H9 (cell line): Measurements from ENCODE around the gene ZBTB47. TPM values are rescaled to one million over a fixed set of nuclear protein-coding genes. Genes with fewer than 3 reads are reported as not detected.

Experiments
- DNase-seq: peaks from one replicate; pipeline ENCODE4 v3.0.0-alpha.2; 2017
- H2AFZ ChIP-seq: one replicate; pipeline ENCODE4 v1.6.1; 2013; ENCODE audit warnings: mild to moderate bottlenecking, low read length, control low read depth, moderate library complexity
- H2AK5ac ChIP-seq: 2 replicates; pipeline ENCODE4 v1.6.1; 2013; ENCODE audit warnings: low read length, control low read depth, mixed read lengths; ENCODE audit not compliant: insufficient read length
- H2BK120ac ChIP-seq: one replicate; pipeline ENCODE4 v1.6.1; 2013; ENCODE audit warnings: low read depth, mild to moderate bottlenecking, low read length, control low read depth, inconsistent platforms; ENCODE audit not compliant: poor library complexity, severe bottlenecking
- H2BK12ac ChIP-seq: 2 replicates; pipeline ENCODE4 v1.6.1; 2013; ENCODE audit warnings: low read length, control low read depth, mixed read lengths, low read depth; ENCODE audit not compliant: insufficient read length
- H2BK15ac ChIP-seq: 2 replicates; pipeline ENCODE4 v1.6.1; 2013; ENCODE audit warnings: low read depth, low read length, control low read depth
- H2BK20ac ChIP-seq: one replicate; pipeline ENCODE4 v1.6.1; 2013; ENCODE audit warnings: low read depth, mild to moderate bottlenecking, low read length, control low read depth, inconsistent platforms; ENCODE audit not compliant: poor library complexity, severe bottlenecking
- H2BK5ac ChIP-seq: 2 replicates; pipeline ENCODE4 v1.6.1; 2013; ENCODE audit warnings: low read length, control low read depth, mixed read lengths; ENCODE audit not compliant: insufficient read length
- H3K14ac ChIP-seq: 2 replicates; pipeline ENCODE4 v1.6.1; 2013; ENCODE audit warnings: low read length, control low read depth; ENCODE audit not compliant: insufficient read depth
- H3K18ac ChIP-seq: 2 replicates; pipeline ENCODE4 v1.6.1; 2013; ENCODE audit warnings: low read depth, mild to moderate bottlenecking, mixed read lengths, low read length, control low read depth; ENCODE audit not compliant: insufficient read length
- H3K23ac ChIP-seq: 2 replicates; pipeline ENCODE4 v1.6.1; 2013; ENCODE audit warnings: low read length, control low read depth, mixed read lengths, low read depth; ENCODE audit not compliant: insufficient read length
- H3K23me2 ChIP-seq: 2 replicates; pipeline ENCODE4 v1.6.1; 2013; ENCODE audit warnings: low read depth, mild to moderate bottlenecking, mixed read lengths, low read length, control low read depth; ENCODE audit not compliant: insufficient read length, poor library complexity, severe bottlenecking
- H3K27ac ChIP-seq: 2 replicates; pipeline ENCODE4 v1.5.1; 2013; ENCODE audit warnings: low read length, control low read depth, mixed read lengths, low read depth; ENCODE audit not compliant: insufficient read length
- H3K27me3 ChIP-seq: 2 replicates; pipeline ENCODE4 v1.6.1; 2013; ENCODE audit warnings: low read length, control low read depth, inconsistent platforms; ENCODE audit not compliant: insufficient read depth
- H3K4ac ChIP-seq: 2 replicates; pipeline ENCODE4 v1.6.1; 2013; ENCODE audit warnings: low read depth, mild to moderate bottlenecking, control low read depth, inconsistent platforms, low read length, moderate library complexity
- H3K4me1 ChIP-seq: 2 replicates; pipeline ENCODE4 v1.6.1; 2013; ENCODE audit warnings: low read length, control low read depth, inconsistent platforms; ENCODE audit not compliant: insufficient read depth
- H3K4me2 ChIP-seq: 2 replicates; pipeline ENCODE4 v1.6.1; 2013; ENCODE audit warnings: low read length, control low read depth, mixed read lengths; ENCODE audit not compliant: insufficient read length, insufficient read depth
- H3K56ac ChIP-seq: 2 replicates; pipeline ENCODE4 v1.6.1; 2013; ENCODE audit warnings: low read depth, mild to moderate bottlenecking, mixed read lengths, low read length, control low read depth; ENCODE audit not compliant: insufficient read length
- H3K79me1 ChIP-seq: 2 replicates; pipeline ENCODE4 v1.6.1; 2013; ENCODE audit warnings: low read depth, mild to moderate bottlenecking, moderate library complexity, low read length, control low read depth, inconsistent platforms; ENCODE audit not compliant: insufficient read depth, poor library complexity, severe bottlenecking
- H3K79me2 ChIP-seq: 2 replicates; pipeline ENCODE4 v1.6.1; 2013; ENCODE audit warnings: low read length, control low read depth, inconsistent platforms; ENCODE audit not compliant: insufficient read depth
- H3K9ac ChIP-seq: 2 replicates; pipeline ENCODE4 v1.6.1; 2013; ENCODE audit warnings: low read length, control low read depth, mixed read lengths; ENCODE audit not compliant: insufficient read length; ENCODE audit errors: extremely low read depth
- H3K9me3 ChIP-seq: one replicate; pipeline ENCODE4 v1.6.1; 2013; ENCODE audit warnings: low read depth, low read length, inconsistent platforms; ENCODE audit not compliant: control insufficient read depth
- H3T11ph ChIP-seq: one replicate; pipeline ENCODE4 v1.6.1; 2013; ENCODE audit warnings: mild to moderate bottlenecking, low read length, control low read depth, inconsistent platforms
- H4K20me1 ChIP-seq: one replicate; pipeline ENCODE4 v1.6.1; 2013; ENCODE audit not compliant: control insufficient read depth, insufficient read length, insufficient read depth
- H4K5ac ChIP-seq: 2 replicates; pipeline ENCODE4 v1.6.1; 2013; ENCODE audit warnings: low read depth, mild to moderate bottlenecking, mixed read lengths, low read length, control low read depth; ENCODE audit not compliant: insufficient read length
- H4K8ac ChIP-seq: replicated peaks from 2 replicates; pipeline ENCODE4 v1.6.1; 2013; ENCODE audit warnings: low read length, control low read depth, mixed read lengths, low read depth; ENCODE audit not compliant: insufficient read length
- H4K91ac ChIP-seq: 2 replicates; pipeline ENCODE4 v1.6.1; 2013; ENCODE audit warnings: low read depth, mild to moderate bottlenecking, moderate library complexity, mixed read lengths, low read length, control low read depth; ENCODE audit not compliant: insufficient read length
- H3K27ac Mint-ChIP-seq, 3 experiments: 2 replicates in 2 of 3; 3 replicates in 1 of 3; pipeline ENCODE4 v1.8.0; 2020 to 2021; ENCODE audit warnings: mixed read lengths in 3 of 3, mild to moderate bottlenecking in 1 of 3, moderate library complexity in 1 of 3
- H3K27me3 Mint-ChIP-seq: 2 replicates; pipeline ENCODE4 v1.8.0; 2021; ENCODE audit warnings: low read depth, mild to moderate bottlenecking, moderate library complexity, mixed read lengths
- H3K36me3 Mint-ChIP-seq, 3 experiments: 2 replicates in 2 of 3; 3 replicates in 1 of 3; pipeline ENCODE4 v1.8.0; 2020 to 2021; ENCODE audit warnings: low read depth in 3 of 3, mixed read lengths in 3 of 3; ENCODE audit not compliant: insufficient read depth in 1 of 3
- H3K4me1 Mint-ChIP-seq, 2 experiments: 2 replicates each; pipeline ENCODE4 v1.8.0; 2020; ENCODE audit warnings: mixed read lengths in 2 of 2
- H3K4me3 Mint-ChIP-seq, 2 experiments: 2 replicates in 1 of 2; 3 replicates in 1 of 2; pipeline ENCODE4 v1.8.0; 2020 to 2021; ENCODE audit warnings: mild to moderate bottlenecking in 2 of 2, mixed read lengths in 2 of 2, moderate library complexity in 1 of 2
- H3K9me3 Mint-ChIP-seq, 2 experiments: 2 replicates in 1 of 2; 3 replicates in 1 of 2; pipeline ENCODE4 v1.8.0; 2020; ENCODE audit warnings: mild to moderate bottlenecking in 2 of 2, mixed read lengths in 2 of 2, moderate library complexity in 1 of 2
- WGBS: extraction: QIAGEN DNeasy Blood & Tissue Kit; methylation state at CpG from one replicate; pipeline ENCODE4 v1.1.7; 2013; ENCODE audit warnings: missing lambda C conversion rate, low lambda C conversion rate, mixed read lengths; ENCODE audit not compliant: insufficient read length; ENCODE audit errors: extremely low coverage; 5-methylcytosine and 5-hydroxymethylcytosine counted together
- total RNA-seq: library from RNA; stranded (reverse); gene quantifications from 2 replicates; pipeline ENCODE4 v1.2.1, GENCODE V29; 2021
- TF ChIP-seq, protein P1 (sequence below): fragments of 200-600 bp; sonication (generic); conservative IDR thresholded peaks from 3 replicates; pipeline ENCODE4 v1.8.0; 2021; ENCODE audit warnings: antibody characterized with exemption, mild to moderate bottlenecking

Gene ZBTB47
- total RNA-seq, 1 experiment from 2014 or later = 3.6 TPM

DNA sequence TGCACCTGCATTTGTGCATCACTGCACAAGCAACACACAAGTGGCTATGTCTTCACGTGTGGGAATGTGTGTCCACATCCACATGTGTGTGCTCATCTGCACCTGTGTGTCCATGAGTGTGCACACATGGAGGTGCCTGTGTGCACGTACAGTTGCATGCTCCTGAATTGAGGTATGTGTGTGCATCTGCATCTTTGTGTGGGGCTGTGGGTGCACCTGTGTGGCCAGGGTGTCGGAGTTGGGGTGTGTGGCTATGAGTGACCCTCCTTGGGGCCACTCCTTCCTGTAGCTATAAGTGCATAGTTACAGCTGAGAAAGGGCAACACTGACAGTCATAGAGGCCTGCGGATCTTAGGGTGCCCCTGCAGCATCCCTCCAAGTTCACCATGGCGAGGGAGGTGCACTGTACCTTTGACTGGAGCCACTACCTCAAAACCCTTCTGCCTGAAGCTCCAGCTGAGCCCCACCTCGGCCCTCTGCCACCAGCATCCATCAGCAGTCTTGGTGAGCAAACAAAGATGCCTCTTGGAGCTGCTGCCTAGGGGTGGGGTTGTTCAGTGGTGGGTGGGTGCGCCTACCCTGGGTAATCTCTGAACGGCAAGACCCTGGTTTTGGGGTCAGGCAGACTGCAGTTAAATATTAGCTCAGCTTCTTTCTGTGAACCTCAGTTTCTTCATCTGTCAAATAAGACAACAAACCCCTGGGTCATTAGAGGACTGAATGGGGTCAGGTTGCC lies 54.3 kb downstream of the ZBTB47 start:
- Histone ChIP-seq H3K14ac (no peak overlapping the region), H3K23ac (no peak overlapping the region), H2BK20ac (no peak overlapping the region), H3K79me1 (no peaks in the 10 kb centered on the region), H3K18ac (no peak overlapping the region), H4K20me1 (no peaks in the 10 kb centered on the region), H3K9ac (no peak overlapping the region), H2BK120ac (no peak overlapping the region), H3K23me2 (no peaks in the 10 kb centered on the region), H3K4ac (no peak overlapping the region), H3K4me1 (no peaks in the 10 kb centered on the region), H2BK15ac (no peak overlapping the region), H2BK5ac (no peak overlapping the region), H3K27me3 (no peaks in the 10 kb centered on the region), H3K9me3 (no peaks in the 10 kb centered on the region), H2BK12ac (no peak overlapping the region), H4K91ac (no peak overlapping the region), H4K5ac (no peak overlapping the region), H3K56ac (no peak overlapping the region), H3K79me2 (no peaks in the 10 kb centered on the region), H3K4me2 (no peak overlapping the region), H3T11ph (no peak overlapping the region), H4K8ac (no peak overlapping the region), H2AK5ac (no peak overlapping the region), H3K27ac (no peak overlapping the region), H2AFZ (no peak overlapping the region)
- WGBS = no CpG with 5 or more reads among the region's 8 CpGs
- H3K4me3 Mint-ChIP-seq = no peak overlapping the region
- H3K4me1 Mint-ChIP-seq = peaks cover 5 to 9% of the 10 kb centered on the region in 2 experiments
- TF ChIP-seq, protein P1, sequence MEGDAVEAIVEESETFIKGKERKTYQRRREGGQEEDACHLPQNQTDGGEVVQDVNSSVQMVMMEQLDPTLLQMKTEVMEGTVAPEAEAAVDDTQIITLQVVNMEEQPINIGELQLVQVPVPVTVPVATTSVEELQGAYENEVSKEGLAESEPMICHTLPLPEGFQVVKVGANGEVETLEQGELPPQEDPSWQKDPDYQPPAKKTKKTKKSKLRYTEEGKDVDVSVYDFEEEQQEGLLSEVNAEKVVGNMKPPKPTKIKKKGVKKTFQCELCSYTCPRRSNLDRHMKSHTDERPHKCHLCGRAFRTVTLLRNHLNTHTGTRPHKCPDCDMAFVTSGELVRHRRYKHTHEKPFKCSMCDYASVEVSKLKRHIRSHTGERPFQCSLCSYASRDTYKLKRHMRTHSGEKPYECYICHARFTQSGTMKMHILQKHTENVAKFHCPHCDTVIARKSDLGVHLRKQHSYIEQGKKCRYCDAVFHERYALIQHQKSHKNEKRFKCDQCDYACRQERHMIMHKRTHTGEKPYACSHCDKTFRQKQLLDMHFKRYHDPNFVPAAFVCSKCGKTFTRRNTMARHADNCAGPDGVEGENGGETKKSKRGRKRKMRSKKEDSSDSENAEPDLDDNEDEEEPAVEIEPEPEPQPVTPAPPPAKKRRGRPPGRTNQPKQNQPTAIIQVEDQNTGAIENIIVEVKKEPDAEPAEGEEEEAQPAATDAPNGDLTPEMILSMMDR = no peak
- no peaks in the 10 kb centered on the region; a peak in 1 of 7 replicates for H3K36me3 Mint-ChIP-seq
- no peaks in the 10 kb centered on the region for H3K9me3 Mint-ChIP-seq
- DNase-seq = no peak
- no peak overlapping the region; a peak in 1 of 7 replicates for H3K27ac Mint-ChIP-seq
- H3K27me3 Mint-ChIP-seq = peaks cover 2% of the 10 kb centered on the region; the same call in 1 of the 2 replicates
